Ureter (tissue), 1 donor: ENCODE data around the gene APH1A. TPM values are rescaled to one million over a fixed set of nuclear protein-coding genes. Genes with fewer than 3 reads are reported as not detected.
"Not testable (repeated sequence)": the region's sequence is repeated elsewhere in the genome, so short reads cannot be mapped to it uniquely, and the experiment has no call there.

ENCODE experiments used
- DNase-seq: peaks from one replicate; pipeline ENCODE4 v3.0.0-alpha.2; 2020; ENCODE audit warnings: low spot score
- total RNA-seq: library from RNA; stranded (reverse); gene quantifications from one replicate; pipeline ENCODE4 v1.2.4, GENCODE V29; 2023
- donor health status: DM: yes; HTN: yes; CAD: no.

The APH1A gene
- total RNA-seq, 1 donor from 2014 or later = 133 TPM

DNA sequence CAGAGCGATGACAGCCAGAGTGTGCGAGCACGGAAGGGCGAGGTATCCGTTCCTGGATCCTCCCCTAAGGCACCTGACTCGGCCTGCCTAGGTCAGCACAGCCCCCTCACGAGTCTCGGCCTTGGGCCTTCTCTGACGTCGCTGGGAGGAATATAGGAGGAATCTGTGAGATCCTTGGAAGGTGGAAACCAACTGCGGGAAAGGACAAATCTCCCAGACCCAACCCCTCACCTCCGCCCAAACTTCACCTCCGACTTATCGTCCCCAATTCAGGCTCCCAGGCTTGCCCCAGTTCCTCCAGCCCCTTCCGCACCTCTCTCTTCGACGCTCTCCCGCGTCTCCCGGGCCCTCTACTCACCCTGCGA, 494 bp downstream of the APH1A start:
- peak; percentile 59 for DNase-seq

DNA sequence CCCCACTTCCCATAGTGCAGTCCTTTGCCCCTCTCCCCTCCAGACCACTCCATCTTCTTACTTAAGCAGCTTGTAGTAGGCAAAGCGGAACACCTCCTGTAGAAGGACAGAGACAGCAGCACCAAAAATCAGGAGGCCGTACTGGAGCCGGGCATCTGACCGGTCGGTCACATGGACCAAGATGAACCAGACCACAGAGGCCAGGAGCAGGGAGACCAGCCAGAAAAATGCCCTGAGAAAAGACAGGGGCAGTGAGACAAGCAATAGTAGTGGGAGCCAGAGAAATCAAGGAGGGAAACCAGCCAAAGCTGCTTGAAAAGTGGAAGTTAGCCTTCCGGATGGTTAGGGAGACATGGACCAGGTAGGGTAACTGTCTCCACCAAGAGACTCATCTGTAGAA, 920 bp downstream of the APH1A start:
- no peak for DNase-seq

DNA sequence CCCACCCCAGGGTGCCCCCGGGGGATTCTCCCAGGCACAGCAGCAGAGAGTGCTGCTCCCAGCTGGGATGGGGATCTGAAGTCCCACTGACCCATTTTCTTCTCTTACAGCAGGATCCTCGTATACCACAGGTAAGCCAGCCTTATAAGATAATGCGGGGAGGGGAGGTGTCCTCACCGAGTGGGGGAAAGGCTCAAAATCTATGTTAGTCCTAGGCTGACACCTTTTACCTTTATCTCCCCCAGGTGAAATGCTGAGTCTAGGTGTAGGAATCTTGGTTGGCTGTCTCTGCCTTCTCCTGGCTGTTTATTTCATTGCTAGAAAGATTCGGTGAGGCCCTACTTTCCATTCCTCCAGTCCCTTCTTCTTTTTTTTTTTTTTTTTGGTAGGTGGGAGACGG, 5.3 kb downstream of the APH1A start:
- DNase-seq = no peak

DNA sequence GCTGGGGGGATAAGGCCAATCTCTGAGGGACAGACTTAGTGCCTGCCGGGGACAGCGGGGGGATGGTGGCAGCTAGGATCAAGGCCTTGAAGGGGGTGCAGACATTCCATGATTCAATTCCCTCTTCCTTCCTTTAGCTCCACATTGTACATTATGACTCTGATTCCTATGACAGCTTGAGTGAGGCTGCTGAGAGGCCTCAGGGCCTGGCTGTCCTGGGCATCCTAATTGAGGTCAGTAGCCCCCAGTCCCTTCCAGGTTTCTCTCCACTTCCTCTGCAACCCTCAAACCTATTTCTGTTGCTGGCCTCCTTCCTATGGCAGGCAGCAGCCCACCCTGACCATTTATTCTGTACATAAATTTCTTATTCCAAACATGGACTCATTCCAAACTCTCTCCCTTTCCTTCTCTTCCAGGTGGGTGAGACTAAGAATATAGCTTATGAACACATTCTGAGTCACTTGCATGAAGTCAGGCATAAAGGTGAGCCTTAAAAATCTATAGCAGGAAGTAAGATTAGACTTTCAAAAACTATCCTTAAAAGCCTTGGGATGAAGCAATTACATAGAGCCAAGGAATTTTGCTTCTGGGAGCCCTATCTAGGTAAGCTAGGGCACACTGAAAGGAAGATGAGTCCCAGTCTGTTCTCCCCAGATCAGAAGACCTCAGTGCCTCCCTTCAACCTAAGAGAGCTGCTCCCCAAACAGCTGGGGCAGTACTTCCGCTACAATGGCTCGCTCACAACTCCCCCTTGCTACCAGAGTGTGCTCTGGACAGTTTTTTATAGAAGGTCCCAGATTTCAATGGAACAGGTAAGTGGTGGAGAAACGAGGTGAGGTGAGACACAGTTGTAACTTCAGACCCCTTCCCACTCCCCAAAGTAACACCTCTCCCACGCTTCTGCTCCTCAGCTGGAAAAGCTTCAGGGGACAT, 6.2 kb downstream of the APH1A start:
- no peak for DNase-seq

DNA sequence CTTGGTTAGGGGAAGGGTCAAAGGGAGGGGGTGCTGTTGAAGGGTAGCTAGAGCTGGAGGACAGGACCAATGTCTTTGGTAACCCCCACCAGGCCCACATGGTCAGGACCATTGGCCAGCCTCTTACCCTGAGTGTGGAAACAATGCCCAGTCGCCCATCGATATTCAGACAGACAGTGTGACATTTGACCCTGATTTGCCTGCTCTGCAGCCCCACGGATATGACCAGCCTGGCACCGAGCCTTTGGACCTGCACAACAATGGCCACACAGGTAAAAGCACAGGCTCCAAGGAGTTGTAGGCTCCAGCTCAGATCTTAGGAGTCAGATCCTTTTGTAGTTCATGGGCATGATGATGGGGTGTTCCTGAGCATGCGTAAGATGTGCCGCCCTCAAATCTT, 7.4 kb downstream of the APH1A start:
- DNase-seq = no peak

DNA sequence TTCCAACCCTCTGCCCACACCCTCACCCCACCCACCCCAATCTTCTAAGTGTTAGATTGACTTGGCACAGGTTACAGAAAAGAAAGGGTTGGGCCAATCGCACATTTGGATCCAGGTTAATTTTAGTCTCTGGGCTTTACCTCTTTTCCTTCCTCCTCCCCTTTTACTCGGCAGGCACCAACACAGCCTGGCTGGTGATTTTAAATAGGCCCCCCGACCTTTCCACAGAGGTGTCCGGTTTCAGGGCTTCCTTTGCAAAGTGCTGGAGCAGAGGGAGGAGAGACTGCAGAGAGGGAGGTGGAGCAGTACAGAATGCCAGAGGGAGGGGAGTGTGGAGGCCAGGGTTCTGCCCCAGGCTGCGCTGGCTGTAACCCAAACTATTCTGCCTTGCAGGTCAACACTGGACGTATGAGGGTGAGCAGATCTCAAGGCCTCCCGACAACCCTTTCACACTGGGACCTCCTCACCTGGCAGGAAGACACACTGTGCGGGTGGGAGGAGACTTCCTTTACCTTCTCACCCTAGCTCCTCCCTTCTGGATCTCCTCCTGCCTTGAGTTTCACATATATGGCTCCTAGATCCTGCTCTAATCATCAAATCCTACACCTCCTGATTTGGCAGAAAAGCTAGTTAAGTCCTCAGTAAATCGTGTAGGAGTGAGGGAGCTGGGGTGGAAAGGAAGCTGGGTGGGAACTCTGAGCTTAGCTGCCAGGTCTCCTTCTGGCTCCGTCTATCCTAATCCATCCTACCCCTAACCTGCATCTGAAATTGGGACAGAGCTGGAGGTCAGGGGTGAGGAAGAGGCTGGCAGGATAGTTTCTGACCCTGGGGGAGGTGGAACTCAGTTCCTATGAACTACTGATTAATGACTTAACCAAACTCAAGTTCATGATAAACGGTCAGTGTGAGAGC, 8.8 kb downstream of the APH1A start:
- DNase-seq = peak; percentile 62

DNA sequence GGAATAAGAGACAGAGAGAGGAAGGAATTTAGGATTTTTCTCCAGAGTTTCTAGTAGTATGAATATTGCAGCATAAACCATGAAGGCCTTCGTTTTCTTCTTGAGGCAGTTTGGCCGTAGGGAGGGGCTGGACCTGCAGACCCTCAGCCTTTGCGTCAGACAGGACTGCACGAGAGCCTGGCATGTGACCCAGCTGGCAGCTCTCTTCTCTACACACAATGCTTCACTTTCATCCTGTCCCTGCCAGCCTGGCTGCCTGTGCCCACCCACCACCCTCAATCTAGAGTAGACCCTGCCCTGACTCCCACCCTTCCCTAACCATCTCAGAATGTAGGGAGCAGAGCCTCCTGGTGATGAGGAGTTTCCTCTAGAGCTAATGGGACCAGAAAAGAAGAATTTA, 9.6 kb downstream of the APH1A start:
- no peak for DNase-seq

DNA sequence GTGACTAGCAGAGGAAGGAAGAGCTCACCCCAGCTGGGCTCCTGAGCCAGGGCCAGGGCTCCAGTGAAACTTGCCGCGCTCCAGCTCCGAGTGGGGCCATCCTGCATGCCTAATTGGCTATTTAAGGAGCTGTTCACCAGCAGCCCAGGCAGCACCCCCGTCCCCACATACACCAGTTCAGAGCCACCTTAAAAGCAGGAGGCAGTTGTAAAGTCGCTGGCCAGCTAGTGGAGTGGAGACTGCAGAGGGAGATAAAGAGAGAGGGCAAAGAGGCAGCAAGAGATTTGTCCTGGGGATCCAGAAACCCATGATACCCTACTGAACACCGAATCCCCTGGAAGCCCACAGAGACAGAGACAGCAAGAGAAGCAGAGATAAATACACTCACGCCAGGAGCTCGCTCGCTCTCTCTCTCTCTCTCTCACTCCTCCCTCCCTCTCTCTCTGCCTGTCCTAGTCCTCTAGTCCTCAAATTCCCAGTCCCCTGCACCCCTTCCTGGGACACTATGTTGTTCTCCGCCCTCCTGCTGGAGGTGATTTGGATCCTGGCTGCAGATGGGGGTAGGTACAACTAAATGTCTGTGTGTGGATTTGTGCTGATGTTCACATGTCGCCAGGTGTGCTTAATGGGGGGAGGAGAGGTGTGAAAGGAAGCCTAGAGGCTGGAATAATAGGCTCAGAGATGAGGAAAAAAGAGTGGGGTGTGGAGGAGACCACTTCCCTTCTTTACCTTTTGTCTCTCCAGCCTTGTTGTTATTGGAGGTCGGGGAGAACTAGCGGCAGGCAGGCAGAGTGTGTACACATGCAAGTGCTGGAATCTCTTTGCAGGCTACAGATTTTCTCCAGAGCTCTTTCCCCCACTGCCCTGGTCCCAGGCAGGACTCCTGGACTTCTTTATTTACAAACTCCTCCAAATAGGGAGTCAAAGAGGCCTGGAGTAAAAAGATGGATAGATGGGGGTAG, 10.9 kb downstream of the APH1A start, which contains the start of gene CA14:
CA14 (plus strand) TSS at position 151 of the 962 bp plus-strand sequence; CDS start at position 506, 355 bp downstream.
- no peak for DNase-seq

DNA sequence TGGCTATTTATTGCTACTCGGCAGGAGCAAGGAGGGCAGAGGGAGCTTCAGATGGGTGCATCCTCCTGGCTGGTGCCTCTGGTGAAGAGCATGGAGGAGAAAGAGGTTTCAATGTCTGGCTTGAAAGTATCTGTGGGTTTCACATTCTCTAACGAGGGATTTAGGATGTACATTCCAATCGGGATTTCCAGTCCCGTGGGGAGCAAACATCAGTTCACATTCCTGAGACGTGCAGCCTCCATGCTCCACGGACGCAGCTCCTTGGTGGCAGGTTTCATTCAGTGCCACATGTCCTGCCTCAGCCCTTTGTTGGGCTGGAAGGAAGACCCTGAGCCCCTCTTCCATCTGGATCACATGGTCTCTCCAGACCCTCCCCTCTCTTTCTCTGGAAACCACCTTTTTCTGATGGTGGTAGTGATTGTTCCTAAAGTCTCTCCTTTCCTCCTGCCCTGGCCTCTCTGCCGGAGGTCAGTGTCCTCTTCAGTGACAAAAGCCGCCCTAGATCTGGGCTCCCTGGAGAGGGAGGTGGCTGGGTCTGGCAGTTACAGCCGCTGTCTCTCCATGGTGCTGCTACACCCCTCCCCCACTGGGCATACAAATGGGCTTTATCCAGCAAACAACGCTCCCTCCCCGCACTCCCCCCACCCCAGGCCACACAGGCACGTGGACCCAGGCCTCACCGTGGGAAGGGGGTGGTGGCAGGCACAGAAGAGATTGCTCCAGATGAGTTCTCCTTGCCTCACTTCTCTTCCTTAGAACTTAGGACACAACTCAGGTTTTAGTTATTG, 12.1 kb downstream of the APH1A start:
- DNase-seq = no peak

DNA sequence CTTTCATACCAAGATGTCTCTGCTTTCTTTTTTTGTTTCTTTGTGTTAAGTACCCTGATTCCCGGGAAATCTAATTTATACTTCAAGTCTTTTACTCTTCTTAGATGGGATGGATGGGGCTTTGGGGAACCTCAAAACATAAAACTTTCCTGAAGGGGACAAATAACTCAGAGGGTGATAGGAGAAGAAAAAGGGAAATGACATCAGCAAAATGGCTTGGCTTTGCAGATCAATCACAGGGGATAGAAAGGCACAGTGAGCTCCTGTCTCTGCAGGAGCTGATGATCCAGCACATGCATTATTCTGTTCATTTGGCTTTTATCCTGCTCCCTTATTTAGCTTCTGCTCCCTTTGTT, 12.6 kb downstream of the APH1A start:
- DNase-seq = no peak

DNA sequence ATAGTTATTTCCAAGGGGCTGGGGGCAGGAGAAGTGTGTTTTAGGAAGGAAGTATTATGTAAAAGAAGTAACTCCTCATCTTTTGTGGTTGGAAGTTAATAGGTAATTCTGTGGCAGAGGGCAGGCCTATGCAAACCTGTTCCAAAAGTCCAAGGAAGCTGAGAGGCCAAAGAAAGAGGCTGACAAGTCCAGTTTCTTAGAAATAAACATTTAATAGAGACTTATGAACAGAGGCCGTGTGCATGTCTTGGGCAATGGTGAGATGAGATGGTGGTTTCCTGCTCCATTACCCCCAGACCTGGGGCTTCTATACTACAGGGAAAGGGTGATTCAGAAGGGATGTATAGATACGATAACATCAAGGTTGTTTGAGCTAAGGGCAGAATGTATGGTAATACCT, 18.9 kb downstream of the APH1A start:
- no peak for DNase-seq

DNA sequence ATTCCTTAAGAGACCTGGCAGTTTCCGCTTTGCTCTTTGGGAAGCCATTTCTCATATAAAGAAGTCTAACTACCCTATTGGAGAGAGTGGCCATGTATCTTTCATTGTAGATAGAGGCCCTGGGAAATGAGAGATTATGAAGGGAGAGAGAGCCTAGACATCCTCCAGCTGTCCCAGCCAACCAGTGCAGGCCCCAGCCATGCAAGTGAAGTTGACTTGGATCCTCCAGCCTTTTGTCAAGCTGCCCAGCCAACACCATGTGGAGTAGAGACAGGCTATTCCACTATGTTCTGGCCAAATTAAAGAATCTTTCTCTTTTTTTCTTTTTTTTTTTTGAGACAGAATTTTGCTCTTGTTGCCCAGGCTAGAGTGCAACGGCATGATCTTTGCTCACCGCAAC, 25.8 kb downstream of the APH1A start:
- no peak for DNase-seq

DNA sequence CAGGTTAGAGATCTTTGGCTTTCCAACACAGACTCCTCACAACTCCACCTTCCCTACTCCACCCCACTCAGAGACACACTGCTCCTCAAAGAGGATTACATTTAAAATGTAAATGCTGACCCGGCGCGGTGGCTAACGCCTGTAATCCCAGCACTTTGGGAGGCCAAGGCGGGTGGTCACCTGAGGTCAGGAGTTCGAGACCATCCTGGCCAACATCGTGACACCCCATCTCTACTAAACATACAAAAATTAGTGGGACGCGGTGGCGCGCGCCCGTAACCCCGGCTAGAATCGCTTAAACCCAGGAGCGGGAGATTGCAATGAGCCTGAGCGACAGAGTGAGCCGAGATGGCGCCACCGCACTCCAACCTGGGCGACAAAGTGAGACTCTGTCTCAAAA, 31.1 kb downstream of the APH1A start:
- no peak for DNase-seq

DNA sequence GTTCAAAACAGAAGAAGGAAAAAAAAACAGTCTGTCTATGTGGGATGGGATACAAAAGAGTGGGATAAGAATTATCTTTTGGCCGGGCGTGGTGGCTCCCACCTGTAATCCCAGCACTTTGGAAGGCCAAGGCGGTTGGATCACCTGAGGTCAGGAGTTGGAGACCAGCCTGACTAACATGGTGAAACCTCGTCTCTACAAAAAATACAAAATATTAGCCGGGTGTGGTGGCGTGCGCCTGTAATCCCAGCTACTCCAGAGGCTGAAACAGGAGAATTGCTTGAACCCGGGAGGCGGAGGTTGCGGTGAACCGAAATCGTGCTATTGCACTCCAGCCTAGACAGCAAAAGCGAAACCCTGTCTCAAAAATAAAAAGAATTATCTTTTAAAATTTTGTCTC, 31.6 kb downstream of the APH1A start:
- DNase-seq = not testable (repeated sequence)

DNA sequence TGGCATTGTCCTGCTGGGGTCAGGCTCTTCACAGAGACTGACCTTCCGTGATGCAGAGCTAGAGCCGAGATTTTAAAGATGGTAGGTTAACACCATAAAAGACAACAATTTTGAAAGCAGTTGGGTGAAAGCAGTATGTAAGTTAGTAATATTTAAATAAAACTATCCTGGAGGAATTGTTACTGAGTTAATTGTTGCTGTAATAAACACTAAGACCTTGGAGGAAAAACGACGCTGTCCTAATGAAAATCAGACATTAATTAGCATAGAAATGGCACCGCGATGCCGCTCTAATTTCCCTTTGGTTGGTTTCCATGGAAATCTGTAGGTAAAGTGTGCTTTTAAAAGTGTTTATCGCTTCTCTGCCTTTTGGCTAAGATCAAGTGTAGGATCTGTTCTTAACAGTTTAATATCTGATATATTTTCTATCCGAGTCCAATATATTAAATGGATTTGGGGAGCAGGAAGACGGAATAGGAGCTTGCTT, 32.2 kb downstream of the APH1A start:
- no peak for DNase-seq

DNA sequence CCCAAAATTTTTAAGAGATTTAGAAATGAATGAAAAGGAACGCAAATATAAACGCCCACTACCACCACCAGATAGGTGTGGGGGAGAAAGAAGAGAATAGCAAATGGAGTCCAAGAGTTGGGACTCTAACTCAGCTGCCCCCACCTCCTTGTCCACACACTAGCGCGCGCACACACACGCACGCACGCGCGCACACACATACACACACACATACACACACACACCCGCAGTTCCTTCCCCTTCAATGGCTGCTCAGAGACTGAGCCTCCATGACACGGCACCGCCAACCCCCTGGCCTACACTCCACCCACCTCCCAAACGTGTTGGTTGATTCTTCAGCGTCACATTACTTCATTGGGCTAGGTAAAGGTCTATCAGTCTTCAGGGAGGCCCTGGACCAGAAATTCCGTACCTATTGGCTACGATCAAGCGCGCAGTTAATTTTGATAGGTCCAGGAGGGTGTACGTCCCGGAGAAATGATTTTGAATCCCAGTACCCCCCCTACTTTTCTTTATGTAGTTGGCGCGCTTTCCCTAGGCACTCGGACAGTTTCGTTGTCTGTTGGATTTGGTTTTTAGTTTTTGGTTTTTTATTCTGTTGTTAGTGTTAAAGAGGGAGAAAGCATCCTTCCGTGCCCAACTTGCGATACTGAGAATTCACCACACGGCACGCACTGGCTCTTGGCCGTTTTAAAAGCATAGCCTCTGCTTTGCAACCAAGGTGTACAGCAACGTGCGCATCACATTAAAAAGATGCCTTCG, 32.8 kb downstream of the APH1A start, which contains the start of gene ANP32E:
ANP32E (minus strand) TSS at position 261 of the 762 bp plus-strand sequence. CDS start 326 bp downstream, outside the sequence.
- peak; percentile 97 for DNase-seq

DNA sequence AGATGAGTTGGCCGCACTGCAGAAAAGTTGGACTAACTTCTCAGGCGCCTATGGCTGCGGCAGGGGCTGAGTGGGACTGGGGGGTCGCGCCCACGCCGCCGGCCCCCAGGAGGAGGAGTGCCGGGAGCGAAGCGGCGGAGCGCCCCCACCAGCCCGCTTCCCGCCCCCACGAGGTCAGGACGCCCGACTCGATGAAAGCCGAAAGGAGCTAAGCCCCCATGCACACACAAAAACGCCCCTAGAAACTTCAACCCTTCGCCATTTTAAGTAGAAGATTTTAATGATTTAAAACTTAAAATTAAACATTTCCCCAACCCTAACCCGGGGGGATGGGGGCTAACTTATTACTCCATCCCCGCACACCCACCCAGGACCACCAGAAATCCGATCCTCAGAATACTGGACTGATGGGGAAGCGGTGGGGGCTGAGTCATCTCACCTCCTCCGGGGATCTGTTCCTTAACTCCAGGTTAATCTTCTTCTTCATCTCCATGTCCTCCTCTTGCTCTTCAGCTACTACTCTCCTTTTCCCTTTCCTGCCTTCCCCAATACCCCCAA, 33.4 kb downstream of the APH1A start:
- no peak for DNase-seq

DNA sequence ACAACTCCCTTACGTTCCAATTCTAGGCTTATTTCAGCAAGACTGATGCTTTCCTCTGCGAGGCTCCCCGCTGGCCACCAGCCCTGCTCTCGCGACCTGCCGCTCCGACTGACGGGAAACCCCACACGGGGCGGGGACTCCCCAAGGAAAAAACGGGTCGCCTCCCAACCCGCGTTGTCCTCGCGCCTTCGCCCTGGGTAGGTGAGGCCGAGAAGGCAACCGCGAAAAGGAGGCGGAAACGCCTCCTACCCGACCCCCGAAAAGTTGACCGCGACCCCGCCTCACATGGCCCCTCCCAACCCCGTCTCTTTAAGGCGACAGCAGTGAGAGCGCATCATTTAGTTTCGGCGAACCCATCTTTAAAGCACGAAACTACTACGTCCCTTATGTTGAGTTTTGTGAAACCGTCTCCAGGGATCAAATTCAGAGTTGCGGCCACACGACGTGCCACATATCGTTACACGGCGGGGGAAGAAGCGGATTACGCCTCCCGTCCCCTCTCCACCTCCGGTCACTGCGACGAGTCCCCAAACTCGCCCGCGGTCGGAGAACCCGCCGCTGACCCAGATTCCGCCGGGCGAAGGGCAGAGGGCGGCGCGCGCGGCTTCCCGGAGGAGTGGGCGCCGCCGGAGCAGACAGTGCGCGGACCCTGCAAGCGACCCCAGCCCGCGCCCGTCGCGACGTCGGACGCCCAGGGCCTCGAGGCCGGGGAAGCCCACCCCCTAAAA, 34.1 kb downstream of the APH1A start:
- peak; percentile 85 for DNase-seq

DNA sequence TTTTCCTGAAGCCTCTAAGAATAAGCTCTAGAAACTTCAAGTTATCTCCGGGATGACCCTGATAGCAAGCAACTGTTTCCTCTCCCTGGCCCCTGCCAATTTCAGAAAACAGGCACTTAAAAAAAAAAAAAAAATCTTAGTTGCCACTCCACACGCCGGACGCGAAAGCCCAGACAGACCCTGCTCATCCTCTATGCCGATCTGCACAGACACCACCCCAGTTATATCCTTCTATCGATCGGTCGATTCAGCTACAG, 34.6 kb downstream of the APH1A start:
- no peak for DNase-seq
